NOMO-1 treated with DMSO at 0.1 percent for 48 hours (cell line): ENCODE results near the gene MOB3B.

ENCODE experiments used
- DNase-seq: peaks from one replicate; lab custom pipeline; 2025; ENCODE audit not compliant: unreplicated experiment; lab: John Stamatoyannopoulos, UW

MOB3B gene

GRCh38 chr9:27529316-27530278, at the start of gene MOB3B:
Gene MOB3B (minus strand): TSS chr9:27529814. CDS start chr9:27455550, 74,264 bp downstream.
- no peak for DNase-seq

DNA sequence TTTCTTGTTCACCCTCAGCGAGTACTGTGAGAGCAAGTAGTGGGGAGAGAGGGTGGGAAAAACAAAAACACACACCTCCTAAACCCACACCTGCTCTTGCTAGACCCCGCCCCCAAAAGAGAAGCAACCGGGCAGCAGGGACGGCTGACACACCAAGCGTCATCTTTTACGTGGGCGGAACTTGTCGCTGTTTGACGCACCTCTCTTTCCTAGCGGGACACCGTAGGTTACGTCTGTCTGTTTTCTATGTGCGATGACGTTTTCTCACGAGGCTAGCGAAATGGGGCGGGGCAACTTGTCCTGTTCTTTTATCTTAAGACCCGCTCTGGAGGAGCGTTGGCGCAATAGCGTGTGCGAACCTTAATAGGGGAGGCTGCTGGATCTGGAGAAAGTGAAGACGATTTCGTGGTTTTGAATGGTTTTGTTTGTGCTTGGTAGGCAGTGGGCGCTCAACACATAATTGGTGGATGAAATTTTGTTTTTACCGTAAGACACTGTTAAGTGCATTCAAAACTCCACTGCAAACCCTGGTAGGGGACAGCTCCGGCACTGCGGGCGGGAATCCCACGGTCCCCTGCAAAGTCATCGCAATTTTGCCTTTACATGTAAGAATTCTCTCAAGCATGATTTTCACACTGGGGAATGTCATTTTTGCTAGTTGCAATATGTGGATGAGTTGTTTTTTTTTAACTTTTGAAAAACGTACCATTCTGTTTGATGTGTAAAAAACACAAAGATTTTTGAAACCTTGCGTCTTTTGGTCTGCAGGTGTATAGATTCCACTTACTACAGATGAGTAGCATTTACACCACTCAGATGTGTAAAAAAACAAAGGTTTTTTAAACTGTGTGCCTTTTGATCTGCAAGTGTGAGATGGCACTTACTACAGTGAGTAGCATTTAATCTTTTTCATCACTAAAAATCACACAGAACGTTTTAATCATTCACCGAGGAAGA, 44.3 kb upstream of the MOB3B start:
- DNase-seq: no peak

DNA sequence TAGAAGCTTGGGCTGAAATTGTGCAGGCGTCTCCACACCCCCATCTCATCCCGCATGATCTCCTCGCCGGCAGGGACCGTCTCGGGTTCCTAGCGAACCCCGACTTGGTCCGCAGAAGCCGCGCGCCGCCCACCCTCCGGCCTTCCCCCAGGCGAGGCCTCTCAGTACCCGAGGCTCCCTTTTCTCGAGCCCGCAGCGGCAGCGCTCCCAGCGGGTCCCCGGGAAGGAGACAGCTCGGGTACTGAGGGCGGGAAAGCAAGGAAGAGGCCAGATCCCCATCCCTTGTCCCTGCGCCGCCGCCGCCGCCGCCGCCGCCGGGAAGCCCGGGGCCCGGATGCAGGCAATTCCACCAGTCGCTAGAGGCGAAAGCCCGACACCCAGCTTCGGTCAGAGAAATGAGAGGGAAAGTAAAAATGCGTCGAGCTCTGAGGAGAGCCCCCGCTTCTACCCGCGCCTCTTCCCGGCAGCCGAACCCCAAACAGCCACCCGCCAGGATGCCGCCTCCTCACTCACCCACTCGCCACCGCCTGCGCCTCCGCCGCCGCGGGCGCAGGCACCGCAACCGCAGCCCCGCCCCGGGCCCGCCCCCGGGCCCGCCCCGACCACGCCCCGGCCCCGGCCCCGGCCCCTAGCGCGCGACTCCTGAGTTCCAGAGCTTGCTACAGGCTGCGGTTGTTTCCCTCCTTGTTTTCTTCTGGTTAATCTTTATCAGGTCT, 43.5 kb upstream of the MOB3B start, which contains the start of gene C9orf72:
Gene C9orf72 (minus strand): TSS at position 564 of the 716 bp plus-strand sequence. CDS start 6,361 bp downstream, outside the sequence.
- DNase-seq: no peak

GRCh38 chr9:27572566-27572917, 42.9 kb upstream of the MOB3B start:
- DNase-seq: no peak

GRCh38 chr9:27572061-27572460, 42.4 kb upstream of the MOB3B start:
- DNase-seq: no peak

DNA sequence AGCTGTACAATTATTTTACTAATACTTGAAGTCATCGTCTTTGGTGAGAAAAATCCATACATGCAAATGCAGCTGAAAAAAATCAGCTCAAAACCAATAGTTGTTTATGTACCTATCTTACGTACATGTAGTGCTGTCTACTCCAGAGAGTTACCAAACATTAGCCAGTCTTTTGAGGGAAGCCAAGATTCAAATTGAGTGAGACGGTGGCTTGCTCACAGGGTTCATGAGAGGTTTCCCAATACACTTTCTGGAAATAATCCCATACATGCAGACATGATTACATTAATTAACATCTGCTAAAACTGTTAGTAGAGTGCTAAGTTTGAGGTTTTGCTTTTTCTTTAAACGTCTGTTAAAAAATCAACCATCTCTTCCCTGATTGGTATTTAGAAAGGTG, 41.4 kb upstream of the MOB3B start:
- DNase-seq: no peak

GRCh38 chr9:27569406-27569805, 39.8 kb upstream of the MOB3B start:
- DNase-seq: no peak

DNA sequence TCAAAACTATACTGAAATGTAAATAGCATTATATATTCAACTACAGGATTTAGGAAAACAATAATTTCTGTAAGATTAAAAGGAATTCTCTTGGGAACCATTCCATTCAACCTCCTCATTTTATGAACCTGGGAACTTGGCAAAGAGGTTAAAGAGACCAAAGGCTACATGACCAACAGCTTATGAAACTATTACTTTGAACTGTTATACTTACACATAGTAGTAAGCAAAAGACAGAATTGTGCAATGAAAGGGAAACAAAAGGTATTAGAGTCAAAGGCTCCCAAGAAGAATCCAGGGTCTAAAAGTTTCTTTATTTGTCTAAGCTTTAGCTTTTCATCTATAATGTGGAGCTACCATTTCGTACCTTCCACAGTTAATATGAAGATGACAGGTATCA, 36.5 kb upstream of the MOB3B start:
- no peak for DNase-seq

GRCh38 chr9:27565696-27566095, 36.1 kb upstream of the MOB3B start:
- DNase-seq: no peak

DNA sequence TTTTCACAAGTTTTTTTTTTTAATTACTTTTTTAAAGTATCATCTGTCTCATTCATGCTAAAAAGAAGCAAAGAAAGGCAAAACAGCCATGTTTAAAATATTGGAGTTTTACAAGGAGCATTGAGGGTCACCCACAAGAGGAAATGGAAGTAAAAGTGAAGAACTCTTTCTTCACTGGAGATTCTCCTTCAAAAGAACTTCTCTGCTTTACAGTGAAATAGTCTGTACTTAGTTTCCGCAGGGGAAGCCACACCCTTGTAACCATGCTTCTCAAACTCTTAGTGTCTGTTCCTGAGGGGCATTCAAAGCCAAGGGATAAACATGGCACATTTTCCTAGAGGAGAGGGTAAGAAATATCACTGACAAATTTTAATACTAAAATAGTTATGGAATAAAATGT, 35.1 kb upstream of the MOB3B start:
- DNase-seq: no peak

GRCh38 chr9:27563738-27564430, 34.3 kb upstream of the MOB3B start:
- no peak for DNase-seq

GRCh38 chr9:27561685-27562084, 32.1 kb upstream of the MOB3B start:
- DNase-seq: no peak

- no peak for DNase-seq
Observed at GRCh38 chr9:27560457-27560856, 30.8 kb upstream of the MOB3B start.

- no peak for DNase-seq
Observed at GRCh38 chr9:27558307-27558706, 28.7 kb upstream of the MOB3B start.

- no peak for DNase-seq
Observed at GRCh38 chr9:27556470-27556869, 26.9 kb upstream of the MOB3B start.

GRCh38 chr9:27554712-27555111, 25.1 kb upstream of the MOB3B start:
- no peak for DNase-seq

DNA sequence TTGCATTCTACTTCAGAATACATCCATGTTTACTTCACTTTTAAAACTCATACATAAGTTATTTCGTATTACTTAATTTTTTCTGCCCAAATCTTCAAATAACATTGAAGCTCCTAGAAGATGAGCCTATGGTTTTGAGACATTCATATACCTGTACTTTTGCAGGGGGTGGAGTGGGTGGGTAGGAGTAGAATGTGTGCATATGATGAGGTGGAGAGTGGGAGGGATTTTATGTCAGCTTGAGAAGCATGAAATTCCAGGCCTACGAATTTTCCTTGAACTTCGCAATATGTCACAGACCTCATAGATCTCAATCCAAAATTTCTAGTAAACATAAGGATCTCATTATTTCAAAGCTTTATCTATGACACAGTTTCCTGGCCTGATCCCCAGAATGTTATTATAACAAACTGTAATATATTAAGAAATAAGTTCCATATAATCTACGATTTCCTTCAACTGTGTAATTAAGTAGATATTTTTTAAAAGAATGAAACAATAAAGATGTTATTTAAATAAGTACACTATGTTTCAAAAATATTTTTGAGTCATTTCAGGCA, 19.7 kb upstream of the MOB3B start:
- DNase-seq: no peak

DNA sequence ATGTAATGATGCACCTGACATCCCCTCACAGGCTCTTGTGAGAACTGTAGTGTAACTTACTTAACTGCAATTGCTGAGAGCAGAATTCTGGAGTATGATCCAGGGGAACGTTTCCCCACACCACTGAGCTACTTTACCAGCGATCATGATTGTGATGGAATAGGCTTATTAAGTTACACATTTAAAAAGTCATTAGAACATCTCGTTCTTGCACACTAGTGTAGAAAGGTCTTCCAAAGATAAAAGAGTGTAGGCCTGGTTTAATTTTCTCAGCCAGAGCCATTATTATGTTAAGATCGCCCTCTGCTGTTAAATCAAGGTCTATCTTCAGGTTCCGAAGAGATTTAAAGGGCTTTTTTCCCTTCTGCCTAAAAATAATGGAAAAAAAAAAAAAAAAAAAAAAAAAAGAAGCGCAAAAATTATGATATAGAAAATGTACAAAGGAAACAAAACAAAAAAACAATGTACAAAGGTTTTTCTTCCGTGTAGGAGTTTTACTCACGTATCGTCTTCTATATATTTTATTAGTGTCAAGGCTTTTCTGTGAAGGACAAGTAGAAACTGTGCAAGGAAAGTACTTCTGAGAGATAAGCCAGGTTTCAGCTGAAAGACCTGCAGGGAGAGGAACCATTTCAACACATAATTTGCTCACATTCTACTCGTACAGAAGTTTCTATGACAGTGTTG, 18.6 kb upstream of the MOB3B start:
- DNase-seq: no peak

DNA sequence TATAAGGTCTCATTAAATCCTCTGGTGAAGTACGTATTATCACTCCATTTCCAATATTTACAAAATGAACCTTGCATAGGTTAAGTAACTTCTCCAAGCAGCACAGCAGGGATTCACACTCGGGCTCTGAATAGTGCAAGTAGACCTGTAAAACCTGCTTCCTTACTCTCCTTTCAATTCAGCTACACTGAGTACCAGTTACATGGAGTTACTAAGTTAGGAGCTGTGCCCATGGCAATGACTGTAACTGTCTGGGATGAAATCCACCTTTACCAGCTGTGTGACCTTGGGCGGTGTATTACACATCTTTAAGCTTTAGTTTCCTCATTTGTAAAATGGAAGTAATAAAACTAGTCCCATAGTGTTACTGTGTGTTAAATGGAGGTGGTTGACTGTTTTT, 15.9 kb upstream of the MOB3B start:
- DNase-seq: no peak
